HL-60 (cell line): Measurements from ENCODE around the gene HNF1B.

Experiments used
- CTCF ChIP-seq: IDR thresholded peaks from one replicate; pipeline ENCODE4 v1.5.1; 2011; ENCODE audit warnings: low read length, control low read depth, inconsistent platforms; ENCODE audit not compliant: insufficient read depth
- POLR2AphosphoS5 ChIP-seq: IDR thresholded peaks from 2 replicates; pipeline ENCODE4 v1.6.1; 2012; ENCODE audit warnings: low read depth
- REST ChIP-seq: IDR thresholded peaks from 2 replicates; pipeline ENCODE4 v1.6.1; 2012; ENCODE audit warnings: low read depth; ENCODE audit not compliant: insufficient replicate concordance

GRCh38 chr17:37642681-37643080 is 102.2 kb downstream of the HNF1B start:
- TF ChIP-seq POLR2AphosphoS5: no peak
- TF ChIP-seq REST: no peak
- no peak for TF ChIP-seq CTCF
